Activated gamma-delta T cell treated with Interleukin-2 at 50 U/mL for 16 hours (primary cell): Measurements from ENCODE around the gene SOCS1.
"Not testable (repeated sequence)": the region's sequence is repeated elsewhere in the genome, so short reads cannot be mapped to it uniquely, and the experiment has no call there.

Experiments
- DNase-seq: peaks from one replicate; pipeline ENCODE4 v3.0.0-alpha.2; 2020

Gene SOCS1

DNA sequence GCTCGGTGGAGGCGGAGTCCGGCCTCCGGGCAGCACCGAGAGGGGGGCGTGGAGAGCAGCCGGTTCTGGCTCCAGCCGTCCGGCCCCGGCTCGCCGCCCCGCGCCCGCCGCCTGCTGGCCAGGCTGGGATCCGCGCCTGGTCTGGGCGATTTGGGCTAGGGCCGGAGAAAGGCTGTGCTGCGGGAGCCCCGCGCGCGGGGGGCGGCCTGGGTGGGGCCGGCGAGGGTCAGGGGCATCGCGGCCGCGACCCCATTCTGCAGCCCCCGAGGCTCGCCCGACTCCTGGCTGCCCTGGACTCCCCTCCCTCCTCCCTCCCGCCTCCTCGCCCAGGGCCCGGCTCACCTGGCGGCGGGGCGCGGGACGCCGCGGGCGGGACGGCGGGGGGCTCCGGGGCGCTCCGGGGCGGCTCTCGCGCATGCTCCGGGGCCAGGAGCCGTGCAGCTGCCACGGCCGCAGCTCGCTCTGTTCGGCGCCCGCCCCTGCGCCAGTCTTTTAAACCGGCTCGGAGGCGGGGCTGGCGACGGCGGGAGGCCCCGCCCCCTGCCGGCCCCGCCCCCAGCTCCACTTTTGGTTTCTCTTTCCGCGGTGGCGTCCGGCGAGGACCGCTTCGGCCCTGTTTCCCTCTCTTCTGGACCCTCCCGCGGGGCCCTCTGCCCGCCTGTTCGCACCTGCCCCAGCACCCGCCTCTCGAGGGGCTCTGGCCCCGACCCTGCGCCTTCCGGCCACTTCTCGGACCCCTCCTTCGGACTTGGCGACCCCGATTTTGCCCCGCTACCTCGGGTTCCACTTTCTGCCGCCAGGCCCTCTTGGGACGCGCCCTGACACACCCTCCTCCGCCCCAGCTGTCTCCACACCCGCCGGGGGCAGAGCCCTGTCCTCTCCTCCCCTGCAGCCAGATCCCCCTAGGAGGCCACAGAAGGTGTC, at the start of gene SOCS1:
TSS of gene SOCS1 (minus strand) at position 468 of the 924 bp plus-strand sequence. CDS start 726 bp downstream, outside the sequence.
- DNase-seq, result peak; percentile 85

DNA sequence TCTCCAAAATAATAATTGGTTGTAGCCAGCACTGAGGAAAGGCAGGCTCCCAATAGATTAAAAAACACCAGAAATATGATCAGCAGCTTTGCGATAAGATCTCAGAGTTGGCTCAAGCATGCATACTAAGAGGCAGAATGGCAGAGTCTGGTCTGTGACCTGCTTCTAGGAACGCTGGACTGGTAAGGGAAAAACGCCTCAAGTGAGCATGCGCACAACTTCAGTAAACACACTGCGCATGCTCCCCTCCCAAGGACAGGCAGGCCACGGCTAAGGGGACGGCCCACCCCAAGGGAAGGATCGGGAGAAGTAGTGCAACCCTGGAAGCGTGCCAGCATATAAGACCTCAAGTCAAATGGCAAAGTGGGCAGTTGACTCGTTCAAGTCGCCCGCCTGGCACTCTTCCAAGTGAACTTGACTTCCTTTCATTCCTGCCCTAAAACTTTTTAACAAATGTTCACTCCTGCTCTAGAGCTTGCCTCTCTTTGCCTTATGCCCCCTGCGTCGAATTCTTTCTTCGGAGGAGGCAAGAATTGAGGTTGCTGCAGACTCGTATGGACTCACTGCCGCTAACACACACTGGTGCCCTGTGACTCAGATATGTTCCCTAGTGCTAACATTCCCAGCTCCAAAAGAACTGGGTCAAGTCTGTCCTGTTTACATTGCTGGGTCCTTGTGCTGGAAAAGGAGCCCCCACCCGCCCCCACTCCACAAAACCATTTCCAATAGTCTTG, 47.6 kb upstream of the SOCS1 start:
- no peak for DNase-seq

GRCh38 chr16:11302977-11303376, 47.0 kb upstream of the SOCS1 start:
- no peak for DNase-seq

- DNase-seq, result no peak
Observed at GRCh38 chr16:11301645-11302501, 45.9 kb upstream of the SOCS1 start.

- DNase-seq, result no peak
Observed at GRCh38 chr16:11300560-11300892, 44.5 kb upstream of the SOCS1 start.

DNA sequence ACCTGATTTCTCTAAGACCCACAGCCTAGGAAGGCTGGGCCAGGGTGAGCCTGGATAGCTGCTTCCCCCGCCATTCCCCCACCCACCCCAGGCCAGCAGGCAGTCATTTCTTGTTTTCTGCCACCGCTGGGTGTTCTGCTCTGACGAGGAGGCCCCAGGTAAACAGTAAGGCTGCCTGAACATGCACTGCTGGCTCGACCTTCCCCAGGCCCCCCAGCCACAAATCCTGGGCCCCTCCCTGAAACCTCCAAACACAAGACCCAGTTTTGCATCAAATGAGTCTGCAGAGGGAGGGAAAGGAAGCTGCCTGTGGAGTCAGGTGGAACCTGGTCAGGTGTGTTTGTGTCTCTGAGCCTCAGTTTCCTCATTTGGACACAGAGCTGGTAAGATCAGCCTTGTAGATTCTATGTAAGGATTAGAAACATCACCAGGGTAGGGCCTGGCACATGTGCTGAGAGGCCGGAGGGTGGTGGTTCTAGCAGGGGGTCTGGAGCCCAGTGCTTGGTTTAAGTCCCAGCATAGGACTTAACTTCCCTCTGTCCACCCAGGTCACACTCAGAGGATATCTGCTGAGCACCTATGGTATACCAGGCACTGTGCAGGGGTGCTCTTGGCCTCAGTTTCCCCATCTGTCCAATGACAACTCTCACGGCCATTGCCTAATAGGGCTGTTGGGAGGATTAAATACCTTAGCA, 44.0 kb upstream of the SOCS1 start:
- DNase-seq, result no peak

GRCh38 chr16:11298950-11299547, 43.0 kb upstream of the SOCS1 start:
- not testable (repeated sequence) for DNase-seq

DNA sequence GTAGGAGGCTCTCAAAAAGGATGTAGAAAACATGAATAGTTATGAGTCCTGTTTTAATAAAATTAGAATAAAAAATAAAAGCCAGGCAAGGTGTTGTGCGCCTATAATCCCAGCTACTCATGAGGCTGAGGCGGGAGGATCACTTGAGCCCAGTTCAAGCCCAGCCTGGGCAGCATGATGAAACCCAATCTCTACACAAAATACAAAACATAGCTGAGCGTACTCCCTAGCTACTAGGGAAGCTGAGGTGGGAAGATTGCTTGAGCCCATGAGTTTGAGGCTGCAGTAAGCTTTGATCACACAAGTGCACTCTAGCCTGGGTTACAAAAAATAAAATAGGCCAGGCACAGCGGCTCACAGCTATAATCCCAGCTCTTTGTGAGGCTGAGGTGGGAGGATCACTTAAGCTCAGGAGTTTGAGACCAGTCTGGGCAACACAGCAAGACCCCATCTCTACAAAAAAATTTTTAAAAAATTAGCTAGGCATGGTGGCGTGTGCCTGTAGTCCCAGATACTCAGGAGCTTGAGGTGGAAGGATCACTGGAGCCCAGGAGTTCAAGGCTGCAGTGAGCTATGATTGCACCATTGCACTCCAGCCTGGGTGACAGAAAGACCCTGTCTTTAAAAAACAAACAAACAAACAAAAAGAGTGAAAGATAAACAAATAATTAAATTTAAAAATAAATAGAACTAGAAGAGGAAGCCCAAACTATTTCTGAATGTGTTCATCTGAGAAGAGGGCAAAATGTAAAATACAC, 42.3 kb upstream of the SOCS1 start:
- DNase-seq, result no peak

DNA sequence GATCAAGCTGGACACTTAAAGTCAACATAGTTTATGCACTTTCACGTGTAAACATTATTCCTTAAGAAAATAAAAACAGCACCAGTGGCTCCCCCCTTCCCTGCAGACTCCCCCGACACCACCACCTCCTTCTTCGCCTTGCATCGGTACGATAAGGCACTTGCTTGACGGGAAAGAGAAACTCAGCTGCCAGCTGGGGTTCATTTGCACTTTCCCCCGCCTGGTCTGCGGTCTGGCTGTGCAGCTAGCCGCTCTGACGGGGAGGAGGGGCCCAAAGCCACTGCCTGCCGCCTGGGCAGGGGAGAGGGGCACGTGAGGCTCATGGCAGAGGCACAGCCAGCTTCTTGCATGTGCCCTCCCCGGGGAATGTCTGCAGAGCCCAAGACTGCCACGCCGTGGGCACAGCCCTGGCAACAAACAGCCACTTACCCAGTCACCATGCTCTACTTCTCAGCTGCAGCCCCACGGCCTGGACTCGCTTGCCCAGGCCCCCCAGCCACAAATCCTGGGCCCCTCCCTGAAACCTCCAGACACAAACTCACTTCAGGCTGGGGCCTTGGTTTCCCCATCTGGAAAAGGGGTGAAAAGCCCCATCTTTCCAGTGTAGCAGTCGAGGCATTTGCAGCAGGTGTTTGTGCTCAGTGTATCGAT, 41.6 kb upstream of the SOCS1 start:
- peak; percentile 65 for DNase-seq

DNA sequence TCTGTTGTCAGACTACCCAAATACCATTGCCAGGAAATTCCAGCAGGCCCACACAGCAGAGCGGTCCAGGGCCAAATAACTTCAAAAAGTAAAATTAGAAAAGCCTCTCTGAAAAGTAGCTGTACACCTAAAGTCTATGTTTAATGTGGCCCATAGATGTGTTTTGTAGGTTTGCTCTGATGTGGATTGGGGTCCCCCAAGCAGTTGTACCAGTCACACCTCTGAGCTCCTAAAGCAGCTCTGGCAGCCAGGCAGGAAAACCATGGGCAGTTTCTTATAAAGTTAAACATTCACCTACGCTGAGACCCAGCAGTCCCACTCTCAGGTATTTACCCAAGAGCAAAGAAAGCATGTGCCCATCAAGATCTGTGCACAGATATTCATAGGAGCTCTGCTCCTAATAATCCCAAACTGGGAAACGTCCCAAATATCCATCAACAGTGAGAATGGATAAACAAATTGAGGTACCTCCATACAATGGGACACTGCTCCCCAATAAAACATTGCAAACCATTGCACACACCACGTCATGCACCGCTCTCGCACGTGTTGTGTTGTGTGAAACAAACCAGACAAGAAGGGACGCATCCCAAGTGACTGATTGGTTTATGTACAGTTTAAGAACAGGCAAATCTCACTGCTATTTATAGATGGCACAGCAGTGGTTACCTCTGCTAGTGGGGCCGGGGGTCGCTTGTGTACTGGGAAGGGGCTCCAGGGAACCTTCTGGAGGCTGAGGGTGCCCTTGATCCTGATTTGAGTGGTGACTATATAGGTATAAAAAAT, 40.9 kb upstream of the SOCS1 start:
- DNase-seq, result no peak

DNA sequence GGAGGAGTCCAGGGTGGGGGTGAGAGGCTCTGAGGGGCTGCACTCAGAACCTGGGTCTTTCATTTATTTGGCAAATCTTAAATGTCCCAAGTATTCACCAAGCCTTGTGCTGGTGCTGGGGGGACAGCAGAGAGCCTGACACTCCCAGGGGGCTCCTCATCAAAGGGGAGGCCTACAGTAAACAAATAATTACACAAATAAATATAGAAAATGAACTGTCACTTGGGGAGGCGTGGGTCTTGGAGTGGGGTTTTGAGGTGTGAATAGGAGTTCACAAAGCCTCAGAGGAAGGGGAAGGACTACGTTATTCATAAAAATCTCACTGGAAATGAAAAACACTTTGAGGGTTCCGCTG, 40.3 kb upstream of the SOCS1 start:
- DNase-seq, result no peak

DNA sequence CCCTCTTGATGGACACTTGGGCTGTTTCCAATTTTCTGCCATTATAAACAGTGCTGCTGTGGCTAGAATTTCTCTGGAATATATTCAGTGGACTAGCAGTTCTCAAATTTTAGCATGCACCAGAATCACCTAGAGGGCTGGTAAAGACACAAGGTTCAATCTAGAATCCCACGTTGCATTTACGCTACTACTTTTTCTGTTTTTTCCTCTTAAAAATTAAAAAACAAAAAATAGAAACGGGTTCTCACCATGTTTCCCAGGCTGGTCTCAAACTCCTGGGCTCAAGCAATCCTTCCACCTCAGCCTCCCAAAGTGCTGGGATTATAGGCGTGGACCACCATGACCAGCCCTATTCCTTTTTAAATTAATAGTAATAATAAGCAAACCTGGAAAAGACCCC, 39.7 kb upstream of the SOCS1 start:
- DNase-seq, result no peak

GRCh38 chr16:11292076-11292748, 36.2 kb upstream of the SOCS1 start:
- DNase-seq, result no peak

GRCh38 chr16:11291091-11291703, 35.2 kb upstream of the SOCS1 start:
- DNase-seq, result no peak

DNA sequence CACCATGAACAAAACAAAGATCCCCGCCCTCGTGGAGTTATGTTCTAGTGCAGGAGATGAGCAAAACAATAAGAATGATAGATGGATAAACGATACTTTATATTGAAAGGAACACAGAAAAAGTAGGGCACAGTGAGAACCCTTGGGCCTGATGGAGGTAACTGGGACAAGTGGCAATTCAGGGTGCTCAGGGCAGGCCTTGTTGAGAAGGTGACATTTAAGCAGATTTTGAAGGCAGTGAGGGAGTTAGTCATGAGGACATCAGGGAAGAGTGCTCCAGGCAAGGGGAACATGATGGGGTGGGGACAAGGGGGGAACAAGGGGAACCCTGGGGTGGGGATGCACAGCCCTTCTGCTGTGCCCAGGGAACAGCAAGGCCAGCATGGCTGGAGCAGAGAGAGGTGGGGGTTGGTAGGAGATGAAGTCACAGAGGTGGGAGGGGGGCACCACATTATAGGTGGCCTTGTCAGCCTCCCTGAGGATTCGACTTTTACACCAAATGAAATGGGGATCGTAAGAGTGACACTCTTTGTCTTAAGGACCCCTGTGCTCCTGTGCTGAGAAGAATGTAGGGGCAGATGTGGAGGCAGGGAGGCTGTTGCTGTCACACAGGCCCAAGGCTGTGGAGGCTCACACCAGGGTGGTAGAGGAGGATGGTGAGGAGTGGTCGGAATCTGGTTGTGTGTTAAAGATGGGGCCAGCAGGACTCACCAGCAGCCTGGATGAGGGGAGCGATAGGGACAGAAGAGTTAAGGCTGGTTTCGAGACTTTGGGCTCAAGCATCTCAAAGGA, 34.3 kb upstream of the SOCS1 start:
- DNase-seq, result no peak

- not testable (repeated sequence) for DNase-seq
Observed at GRCh38 chr16:11289696-11290095, 33.7 kb upstream of the SOCS1 start.

DNA sequence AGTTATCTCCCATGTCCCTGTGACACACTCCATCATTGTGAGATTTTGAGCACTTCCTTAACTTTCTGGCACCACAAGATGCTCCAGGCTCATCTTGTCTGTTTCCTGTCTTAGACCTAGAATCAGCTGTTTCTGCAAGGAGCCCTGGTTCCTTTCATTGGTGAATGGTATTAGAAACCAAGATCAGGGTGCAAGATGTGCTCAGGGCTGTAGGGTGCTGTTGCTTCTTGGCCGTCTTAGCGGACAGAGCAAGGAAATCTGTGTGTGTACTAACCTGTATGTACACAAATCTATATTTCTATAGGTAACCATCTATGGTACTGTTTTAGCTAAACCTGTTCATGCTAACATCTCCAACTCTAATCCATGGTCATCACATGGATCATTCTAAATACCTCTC, 33.2 kb upstream of the SOCS1 start:
- no peak for DNase-seq

GRCh38 chr16:11285842-11286241, 29.8 kb upstream of the SOCS1 start:
- no peak for DNase-seq
